MM.1S (cell line): Measurements from ENCODE around the gene NID2.

Experiments
- DNase-seq: peaks from one replicate; pipeline ENCODE4 v3.0.0-alpha.2; 2015
- H2AFZ ChIP-seq: fragments of 300-600 bp; sonication (generic); 2 replicates; pipeline ENCODE4 v1.6.0; 2016; ENCODE audit warnings: antibody characterized with exemption, low read length
- H3F3A ChIP-seq: fragments of 300-600 bp; sonication (generic); 2 replicates; pipeline ENCODE4 v1.6.1; 2016; ENCODE audit warnings: mild to moderate bottlenecking, antibody characterized with exemption, low read length, moderate library complexity, mixed read lengths; ENCODE audit not compliant: insufficient read depth
- H3K27ac ChIP-seq: fragments of 300-600 bp; sonication (generic); 2 replicates; pipeline ENCODE4 v1.5.1; 2016; ENCODE audit warnings: mild to moderate bottlenecking, low read length
- H3K27me3 ChIP-seq: fragments of 300-600 bp; sonication (generic); replicated peaks from 2 replicates; pipeline ENCODE4 v1.6.0; 2016; ENCODE audit warnings: low read length; ENCODE audit not compliant: insufficient read depth
- H3K36me3 ChIP-seq: fragments of 300-600 bp; sonication (generic); replicated peaks from 2 replicates; pipeline ENCODE4 v1.6.1; 2016; ENCODE audit warnings: mild to moderate bottlenecking, low read length, mixed read lengths; ENCODE audit not compliant: insufficient read depth
- H3K4me1 ChIP-seq: fragments of 300-600 bp; sonication (generic); 2 replicates; pipeline ENCODE4 v1.6.1; 2016; ENCODE audit warnings: low read length, mixed read lengths
- H3K4me2 ChIP-seq: fragments of 300-600 bp; sonication (generic); 2 replicates; pipeline ENCODE4 v1.6.0; 2016; ENCODE audit warnings: low read depth, low read length
- H3K4me3 ChIP-seq: fragments of 300-600 bp; sonication (generic); 2 replicates; pipeline ENCODE4 v1.5.1; 2016; ENCODE audit warnings: low read length, mixed read lengths
- H3K79me2 ChIP-seq: fragments of 300-600 bp; sonication (generic); 2 replicates; pipeline ENCODE4 v1.6.1; 2016; ENCODE audit warnings: mixed run types, low read length, mixed read lengths
- H3K9ac ChIP-seq: fragments of 300-600 bp; sonication (generic); 2 replicates; pipeline ENCODE4 v1.6.1; 2016; ENCODE audit warnings: low read length, mixed read lengths
- H3K9me2 ChIP-seq: fragments of 300-600 bp; sonication (generic); replicated peaks from 2 replicates; pipeline ENCODE4 v1.6.1; 2016; ENCODE audit warnings: mild to moderate bottlenecking, low read length, mixed read lengths; ENCODE audit not compliant: insufficient read depth
- H3K9me3 ChIP-seq: fragments of 300-600 bp; sonication (generic); replicated peaks from 2 replicates; pipeline ENCODE4 v1.6.1; 2016; ENCODE audit warnings: mild to moderate bottlenecking, low read length, mixed read lengths; ENCODE audit not compliant: insufficient read depth
- H4K20me1 ChIP-seq: fragments of 300-600 bp; sonication (generic); 2 replicates; pipeline ENCODE4 v1.6.1; 2016; ENCODE audit warnings: mild to moderate bottlenecking, low read length, moderate library complexity, mixed read lengths; ENCODE audit not compliant: insufficient read depth
- EZH2 ChIP-seq: fragments of 300-600 bp; sonication (generic); optimal IDR thresholded peaks from 2 replicates; pipeline ENCODE3; 2017; ENCODE audit warnings: low read depth, mild to moderate bottlenecking, antibody characterized with exemption, low read length, mixed read lengths
- EZH2phosphoT487 ChIP-seq: fragments of 300-600 bp; sonication (generic); IDR thresholded peaks from 2 replicates; pipeline ENCODE4 v1.6.1; 2018; ENCODE audit warnings: antibody characterized with exemption, low read length
- TF ChIP-seq, protein P1 (sequence below): fragments of 300-600 bp; sonication (generic); IDR thresholded peaks from 2 replicates; pipeline ENCODE4 v1.5.1; 2016; ENCODE audit warnings: antibody characterized with exemption, low read length, mixed read lengths

The NID2 gene

DNA sequence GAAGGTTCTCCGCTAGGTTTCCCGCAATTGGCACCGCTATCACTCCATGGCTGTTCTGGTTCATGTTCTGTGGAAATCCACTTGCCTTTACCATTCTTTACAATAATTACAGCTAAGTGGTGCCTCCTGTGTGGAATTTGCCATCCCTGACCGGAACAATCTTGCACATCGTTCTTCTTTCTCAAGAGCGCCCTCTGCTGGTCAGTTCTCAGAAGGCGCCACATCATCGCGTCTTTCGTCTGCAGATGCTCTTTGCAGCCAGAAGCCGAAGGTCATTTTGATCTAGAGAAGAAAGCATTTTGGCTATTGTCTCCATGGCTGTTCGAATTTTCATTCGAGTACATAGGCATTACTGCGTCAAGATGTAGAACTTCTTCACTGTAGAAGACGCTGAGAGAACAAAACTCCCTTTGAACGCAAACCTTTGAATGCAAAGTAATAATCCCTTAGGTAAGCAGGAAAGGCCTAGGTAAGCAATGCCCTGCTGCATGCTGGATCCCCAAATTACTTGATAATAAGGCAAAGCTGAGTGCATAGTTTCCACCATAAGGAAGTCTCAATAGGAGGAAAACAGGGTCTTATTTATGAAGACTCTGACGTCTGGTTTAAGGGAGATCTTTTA lies 89.7 kb downstream of the NID2 start:
- TF ChIP-seq, protein P1, sequence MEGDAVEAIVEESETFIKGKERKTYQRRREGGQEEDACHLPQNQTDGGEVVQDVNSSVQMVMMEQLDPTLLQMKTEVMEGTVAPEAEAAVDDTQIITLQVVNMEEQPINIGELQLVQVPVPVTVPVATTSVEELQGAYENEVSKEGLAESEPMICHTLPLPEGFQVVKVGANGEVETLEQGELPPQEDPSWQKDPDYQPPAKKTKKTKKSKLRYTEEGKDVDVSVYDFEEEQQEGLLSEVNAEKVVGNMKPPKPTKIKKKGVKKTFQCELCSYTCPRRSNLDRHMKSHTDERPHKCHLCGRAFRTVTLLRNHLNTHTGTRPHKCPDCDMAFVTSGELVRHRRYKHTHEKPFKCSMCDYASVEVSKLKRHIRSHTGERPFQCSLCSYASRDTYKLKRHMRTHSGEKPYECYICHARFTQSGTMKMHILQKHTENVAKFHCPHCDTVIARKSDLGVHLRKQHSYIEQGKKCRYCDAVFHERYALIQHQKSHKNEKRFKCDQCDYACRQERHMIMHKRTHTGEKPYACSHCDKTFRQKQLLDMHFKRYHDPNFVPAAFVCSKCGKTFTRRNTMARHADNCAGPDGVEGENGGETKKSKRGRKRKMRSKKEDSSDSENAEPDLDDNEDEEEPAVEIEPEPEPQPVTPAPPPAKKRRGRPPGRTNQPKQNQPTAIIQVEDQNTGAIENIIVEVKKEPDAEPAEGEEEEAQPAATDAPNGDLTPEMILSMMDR = peak; percentile 73
- no peak for TF ChIP-seq EZH2
- Histone ChIP-seq H4K20me1 (no peaks in the 10 kb centered on the region), H3K27me3 (no peaks in the 10 kb centered on the region), H2AFZ (no peak overlapping the region), H3K4me2 (no peak overlapping the region), H3K9me3 (no peaks in the 10 kb centered on the region), H3K79me2 (no peaks in the 10 kb centered on the region), H3K27ac (no peak overlapping the region), H3K36me3 (no peaks in the 10 kb centered on the region), H3K9me2 (no peaks in the 10 kb centered on the region), H3F3A (no peaks in the 10 kb centered on the region), H3K4me3 (no peak overlapping the region), H3K4me1 (no peaks in the 10 kb centered on the region), H3K9ac (no peak overlapping the region)
- DNase-seq = peak; percentile 40

DNA sequence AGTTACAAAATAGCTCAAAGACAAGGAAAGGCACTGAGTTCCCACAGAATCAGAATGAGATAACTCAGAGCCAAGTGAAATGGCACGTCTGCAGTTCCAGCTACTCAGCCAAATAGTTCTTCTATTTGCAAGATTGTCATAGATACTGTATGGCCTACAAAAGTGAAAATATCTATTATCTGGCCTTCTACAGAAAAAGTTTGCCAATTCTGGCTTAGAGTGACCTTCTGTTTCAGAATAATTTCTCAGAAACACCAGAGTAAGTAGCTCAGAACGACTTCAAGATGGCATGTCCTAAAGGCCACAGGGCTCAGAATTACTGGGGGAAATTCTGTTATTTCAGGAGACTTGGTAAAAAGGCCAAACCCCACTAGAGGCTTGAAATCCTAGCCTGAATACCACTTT lies 90.2 kb downstream of the NID2 start:
- Histone ChIP-seq H2AFZ (no peak overlapping the region), H3F3A (no peaks in the 10 kb centered on the region)
- no peak for TF ChIP-seq EZH2
- TF ChIP-seq, protein P1 = no peak
- no peak for TF ChIP-seq EZH2phosphoT487

DNA sequence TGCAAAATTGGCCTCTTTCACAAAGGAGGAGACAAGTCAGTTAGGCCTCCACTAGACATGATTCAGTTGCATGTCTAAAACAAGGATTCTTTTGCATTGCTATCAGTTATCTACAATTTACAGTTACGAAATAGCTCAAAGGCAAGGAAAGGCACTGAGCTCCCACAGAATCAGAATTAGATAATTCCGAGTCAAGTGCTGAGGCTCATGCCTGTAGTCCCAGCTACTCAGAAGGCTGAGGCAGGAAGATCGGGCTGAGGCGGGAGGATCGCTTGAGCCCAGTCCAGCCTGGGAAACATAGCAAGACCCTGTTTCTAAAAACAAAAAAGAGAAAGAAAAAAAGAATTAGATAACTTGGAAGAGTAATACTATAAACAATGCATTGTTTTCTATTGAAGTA lies 91.8 kb downstream of the NID2 start:
- no peaks in the 10 kb centered on the region for H3K9me2 ChIP-seq

More for the DNA sequence above, 90.2 kb downstream of the NID2 start:
- no peaks in the 10 kb centered on the region for H3K79me2 ChIP-seq
- no peak overlapping the region for H3K4me2 ChIP-seq
- H3K9me3 ChIP-seq = no peaks in the 10 kb centered on the region
- no peaks in the 10 kb centered on the region for H3K36me3 ChIP-seq
- no peak overlapping the region for H3K9ac ChIP-seq
- H4K20me1 ChIP-seq = no peaks in the 10 kb centered on the region
- no peaks in the 10 kb centered on the region for H3K4me1 ChIP-seq
- no peaks in the 10 kb centered on the region for H3K9me2 ChIP-seq
- H3K27ac ChIP-seq = no peak overlapping the region
- no peak for DNase-seq
- H3K4me3 ChIP-seq = no peak overlapping the region
- H3K27me3 ChIP-seq = no peaks in the 10 kb centered on the region

More for the DNA sequence above, 91.8 kb downstream of the NID2 start:
- Histone ChIP-seq H3K4me3 (no peak overlapping the region), H3K27ac (no peak overlapping the region), H3K27me3 (no peaks in the 10 kb centered on the region), H3K36me3 (no peaks in the 10 kb centered on the region), H3K4me2 (no peak overlapping the region), H3K9ac (no peak overlapping the region), H3K9me3 (no peaks in the 10 kb centered on the region), H3F3A (no peaks in the 10 kb centered on the region), H4K20me1 (no peaks in the 10 kb centered on the region), H3K79me2 (no peaks in the 10 kb centered on the region), H2AFZ (no peak overlapping the region), H3K4me1 (no peaks in the 10 kb centered on the region)
- no peak for TF ChIP-seq EZH2phosphoT487
- TF ChIP-seq, protein P1 = no peak
- no peak for TF ChIP-seq EZH2
- DNase-seq = no peak
